ENCODE results near the gene ATP1A1.

DNA sequence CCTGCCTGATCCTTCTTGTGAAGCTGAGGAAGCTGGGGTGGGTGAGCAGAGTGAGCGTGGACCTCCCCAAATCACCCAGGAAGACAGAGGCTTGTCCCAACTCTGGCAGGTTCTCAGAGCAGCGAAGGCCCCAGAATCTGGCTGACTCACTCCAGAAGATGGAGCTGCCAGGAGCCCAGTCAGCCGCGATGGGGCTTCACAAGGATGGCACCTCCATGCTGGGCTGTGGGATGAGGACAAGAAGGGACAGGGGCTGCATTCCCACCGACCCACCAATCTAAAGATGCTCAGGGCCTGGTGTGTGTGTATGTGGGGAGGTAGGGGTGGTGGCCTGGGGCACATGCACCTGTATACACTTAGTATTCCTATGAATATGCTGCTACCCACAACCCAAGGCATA is 52.9 kb downstream of the ATP1A1 start:
- no peak for TF ChIP-seq EZH2 (IDR thresholded peaks at IDR 0.05; ENCODE audit: borderline replicate concordance, insufficient read depth, low read depth, low read length, poor library complexity, severe bottlenecking)
- TF ChIP-seq, protein P1, sequence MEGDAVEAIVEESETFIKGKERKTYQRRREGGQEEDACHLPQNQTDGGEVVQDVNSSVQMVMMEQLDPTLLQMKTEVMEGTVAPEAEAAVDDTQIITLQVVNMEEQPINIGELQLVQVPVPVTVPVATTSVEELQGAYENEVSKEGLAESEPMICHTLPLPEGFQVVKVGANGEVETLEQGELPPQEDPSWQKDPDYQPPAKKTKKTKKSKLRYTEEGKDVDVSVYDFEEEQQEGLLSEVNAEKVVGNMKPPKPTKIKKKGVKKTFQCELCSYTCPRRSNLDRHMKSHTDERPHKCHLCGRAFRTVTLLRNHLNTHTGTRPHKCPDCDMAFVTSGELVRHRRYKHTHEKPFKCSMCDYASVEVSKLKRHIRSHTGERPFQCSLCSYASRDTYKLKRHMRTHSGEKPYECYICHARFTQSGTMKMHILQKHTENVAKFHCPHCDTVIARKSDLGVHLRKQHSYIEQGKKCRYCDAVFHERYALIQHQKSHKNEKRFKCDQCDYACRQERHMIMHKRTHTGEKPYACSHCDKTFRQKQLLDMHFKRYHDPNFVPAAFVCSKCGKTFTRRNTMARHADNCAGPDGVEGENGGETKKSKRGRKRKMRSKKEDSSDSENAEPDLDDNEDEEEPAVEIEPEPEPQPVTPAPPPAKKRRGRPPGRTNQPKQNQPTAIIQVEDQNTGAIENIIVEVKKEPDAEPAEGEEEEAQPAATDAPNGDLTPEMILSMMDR (IDR thresholded peaks at IDR 0.05), result no peak
